Smooth muscle cell (in vitro differentiated cells): ENCODE results near the gene ITGB6. TPM values are rescaled to one million over a fixed set of nuclear protein-coding genes. Genes with fewer than 3 reads are reported as not detected.

Experiments used
- DNase-seq: peaks from one replicate; lab custom pipeline; 2025; ENCODE audit not compliant: unreplicated experiment; lab: John Stamatoyannopoulos, UW
- H2AFZ ChIP-seq: fragments of 200-600 bp; sonication (generic); 2 replicates; pipeline ENCODE4 v1.6.0; 2016; ENCODE audit warnings: antibody characterized with exemption, low read depth, mild to moderate bottlenecking
- H3F3A ChIP-seq: fragments of 200-600 bp; sonication (generic); 2 replicates; pipeline ENCODE4 v1.6.0; 2017; ENCODE audit warnings: antibody characterized with exemption, low read depth
- H3K27ac ChIP-seq: fragments of 200-600 bp; sonication (generic); 2 replicates; pipeline ENCODE4 v1.5.1; 2016; ENCODE audit warnings: low read depth, mild to moderate bottlenecking
- H3K27me3 ChIP-seq: fragments of 200-600 bp; sonication (generic); 2 replicates; pipeline ENCODE4 v1.6.1; 2016; ENCODE audit warnings: low read depth, mild to moderate bottlenecking
- H3K36me3 ChIP-seq: fragments of 200-600 bp; sonication (generic); 2 replicates; pipeline ENCODE4 v1.5.1; 2016; ENCODE audit warnings: low read depth
- H3K4me1 ChIP-seq: fragments of 200-600 bp; sonication (generic); 2 replicates; pipeline ENCODE4 v1.5.1; 2016; ENCODE audit warnings: low read depth
- H3K4me2 ChIP-seq: fragments of 200-600 bp; sonication (generic); 2 replicates; pipeline ENCODE4 v1.6.0; 2016; ENCODE audit warnings: mild to moderate bottlenecking
- H3K4me3 ChIP-seq: fragments of 200-600 bp; sonication (generic); 2 replicates; pipeline ENCODE4 v1.5.1; 2016; ENCODE audit warnings: mild to moderate bottlenecking
- H3K79me2 ChIP-seq: fragments of 200-600 bp; sonication (generic); 2 replicates; pipeline ENCODE4 v1.6.0; 2016; ENCODE audit warnings: low read depth, mild to moderate bottlenecking
- H3K9ac ChIP-seq: fragments of 200-600 bp; sonication (generic); 2 replicates; pipeline ENCODE4 v1.6.0; 2016; ENCODE audit warnings: low read depth
- H3K9me3 ChIP-seq: fragments of 200-600 bp; sonication (generic); replicated peaks from 2 replicates; pipeline ENCODE4 v1.5.1; 2016; ENCODE audit warnings: low read depth
- H4K20me1 ChIP-seq: fragments of 200-600 bp; sonication (generic); 2 replicates; pipeline ENCODE4 v1.6.0; 2016; ENCODE audit warnings: low read depth
- WGBS: methylation state at CpG from one replicate; pipeline ENCODE4 v1.1.7; 2016; ENCODE audit warnings: low lambda C conversion rate; 5-methylcytosine and 5-hydroxymethylcytosine counted together
- polyA plus RNA-seq: library from polyadenylated mRNA; unstranded; fragments of >200 nt; fragmentation: Nextera tagmentation; extraction: Ambion mirVana; gene quantifications from 2 replicates; pipeline ENCODE4 v1.2.1, GENCODE V29; 2016
- total RNA-seq: library from RNA; depleted of rRNA; stranded (reverse); fragments of >200 nt; gene quantifications from 2 replicates; pipeline ENCODE4 v1.2.3, GENCODE V29; 2014
- TF ChIP-seq, protein P1 (sequence below): fragments of 200-600 bp; sonication (generic); IDR thresholded peaks from 2 replicates; pipeline ENCODE4 v1.5.1; 2017; ENCODE audit warnings: borderline replicate concordance, mild to moderate bottlenecking, antibody characterized with exemption; ENCODE audit not compliant: insufficient read depth, poor library complexity, severe bottlenecking

The ITGB6 gene
- total and polyA plus RNA-seq, 2 experiments from 2014 or later = 15.2 to 181 TPM

DNA sequence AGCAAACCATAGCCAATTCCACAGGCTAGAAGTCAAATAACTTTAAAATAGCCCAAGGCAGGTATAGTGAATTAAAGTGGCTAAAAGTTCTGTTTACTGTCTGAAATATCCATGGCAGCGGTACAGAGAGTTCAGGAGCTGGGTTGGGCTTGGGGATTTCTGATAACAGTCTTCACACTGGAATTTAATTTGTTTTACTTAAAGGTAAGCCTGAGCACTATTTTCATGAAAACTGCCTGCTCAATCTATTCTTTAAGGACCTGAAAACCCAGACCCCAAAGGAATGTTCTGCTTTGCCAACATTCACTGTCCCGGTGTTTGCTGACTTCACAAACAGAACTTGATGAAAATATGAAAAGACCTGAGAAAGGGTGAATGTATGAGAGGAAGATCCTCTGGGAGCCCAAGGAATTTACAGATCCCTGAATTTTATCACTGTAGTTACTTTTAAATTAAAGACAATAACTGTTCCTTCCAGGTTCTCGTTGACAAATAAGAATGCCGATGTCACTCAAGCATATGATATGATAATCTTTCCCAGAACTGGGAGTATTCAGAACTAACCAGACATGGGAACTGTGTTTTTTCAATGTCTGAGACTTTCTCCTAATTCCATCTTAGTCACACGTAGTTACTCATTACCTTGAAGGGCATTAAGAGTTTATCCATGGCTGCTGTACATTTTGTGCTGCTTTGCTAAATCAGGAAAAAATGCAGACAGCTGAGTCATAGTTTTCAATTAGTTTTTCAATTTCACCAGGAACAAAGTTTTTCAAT lies 28.3 kb upstream of the ITGB6 start:
- no peak overlapping the region for H2AFZ ChIP-seq
- peak overlapping the region; percentile 97 for H3K27ac ChIP-seq
- no peaks in the 10 kb centered on the region for H3K27me3 ChIP-seq
- peaks cover 30% of the 10 kb centered on the region for H3K4me1 ChIP-seq
- H3K4me3 ChIP-seq = no peak overlapping the region
- DNase-seq = no peak
- H3K36me3 ChIP-seq = no peaks in the 10 kb centered on the region
- no peaks in the 10 kb centered on the region for H4K20me1 ChIP-seq
- H3K4me2 ChIP-seq = peak overlapping the region; percentile 71
- no peaks in the 10 kb centered on the region for H3K79me2 ChIP-seq
- no peaks in the 10 kb centered on the region for H3K9me3 ChIP-seq
- WGBS = 10% methylated on average over 5 of the region's 5 CpGs
- TF ChIP-seq, protein P1, sequence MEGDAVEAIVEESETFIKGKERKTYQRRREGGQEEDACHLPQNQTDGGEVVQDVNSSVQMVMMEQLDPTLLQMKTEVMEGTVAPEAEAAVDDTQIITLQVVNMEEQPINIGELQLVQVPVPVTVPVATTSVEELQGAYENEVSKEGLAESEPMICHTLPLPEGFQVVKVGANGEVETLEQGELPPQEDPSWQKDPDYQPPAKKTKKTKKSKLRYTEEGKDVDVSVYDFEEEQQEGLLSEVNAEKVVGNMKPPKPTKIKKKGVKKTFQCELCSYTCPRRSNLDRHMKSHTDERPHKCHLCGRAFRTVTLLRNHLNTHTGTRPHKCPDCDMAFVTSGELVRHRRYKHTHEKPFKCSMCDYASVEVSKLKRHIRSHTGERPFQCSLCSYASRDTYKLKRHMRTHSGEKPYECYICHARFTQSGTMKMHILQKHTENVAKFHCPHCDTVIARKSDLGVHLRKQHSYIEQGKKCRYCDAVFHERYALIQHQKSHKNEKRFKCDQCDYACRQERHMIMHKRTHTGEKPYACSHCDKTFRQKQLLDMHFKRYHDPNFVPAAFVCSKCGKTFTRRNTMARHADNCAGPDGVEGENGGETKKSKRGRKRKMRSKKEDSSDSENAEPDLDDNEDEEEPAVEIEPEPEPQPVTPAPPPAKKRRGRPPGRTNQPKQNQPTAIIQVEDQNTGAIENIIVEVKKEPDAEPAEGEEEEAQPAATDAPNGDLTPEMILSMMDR = no peak
- H3F3A ChIP-seq = peaks cover 38% of the 10 kb centered on the region
- peak overlapping the region; percentile 86 for H3K9ac ChIP-seq

DNA sequence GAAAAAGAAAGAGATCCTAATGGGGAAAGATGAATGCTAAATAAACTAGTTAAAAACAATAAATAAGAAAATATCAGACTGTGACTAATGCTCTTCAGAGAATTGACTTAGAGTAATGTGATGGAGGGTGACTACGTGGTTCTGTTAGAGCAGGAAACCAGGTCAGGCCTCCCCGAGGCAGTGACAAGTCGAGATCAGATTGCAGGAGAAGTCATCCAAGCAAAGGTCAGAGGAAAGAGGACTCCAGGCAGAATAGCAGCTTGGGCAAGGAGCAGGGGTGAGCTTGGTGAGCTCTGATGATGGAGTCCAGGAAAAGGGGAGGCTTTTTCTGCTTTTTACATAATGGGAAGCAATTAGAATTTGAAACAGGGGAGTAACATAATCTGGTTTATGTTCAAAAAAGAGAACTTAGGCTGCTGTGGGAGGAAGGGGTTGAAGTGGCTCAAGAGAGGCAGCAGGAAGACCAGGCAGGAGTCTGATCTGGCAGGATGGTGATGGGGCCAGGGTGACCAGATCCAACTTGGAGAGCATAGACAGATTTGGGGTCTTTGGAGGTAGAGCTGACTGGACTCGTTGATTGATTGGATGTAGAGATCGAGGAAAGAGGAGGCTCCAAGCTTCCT lies 27.3 kb upstream of the ITGB6 start:
- Histone ChIP-seq H3K9me3 (no peaks in the 10 kb centered on the region), H3K36me3 (no peaks in the 10 kb centered on the region), H2AFZ (peak overlapping the region; percentile 20), H3K79me2 (no peaks in the 10 kb centered on the region), H3K9ac (peak overlapping the region; percentile 86), H3F3A (peaks cover 43% of the 10 kb centered on the region), H4K20me1 (no peaks in the 10 kb centered on the region), H3K27me3 (no peaks in the 10 kb centered on the region), H3K27ac (peak overlapping the region; percentile 97), H3K4me3 (no peak overlapping the region), H3K4me1 (peaks cover 30% of the 10 kb centered on the region), H3K4me2 (peak overlapping the region; percentile 60)
- TF ChIP-seq, protein P1 = no peak
- 27% methylated on average over 5 of the region's 5 CpGs for WGBS
- no peak for DNase-seq

DNA sequence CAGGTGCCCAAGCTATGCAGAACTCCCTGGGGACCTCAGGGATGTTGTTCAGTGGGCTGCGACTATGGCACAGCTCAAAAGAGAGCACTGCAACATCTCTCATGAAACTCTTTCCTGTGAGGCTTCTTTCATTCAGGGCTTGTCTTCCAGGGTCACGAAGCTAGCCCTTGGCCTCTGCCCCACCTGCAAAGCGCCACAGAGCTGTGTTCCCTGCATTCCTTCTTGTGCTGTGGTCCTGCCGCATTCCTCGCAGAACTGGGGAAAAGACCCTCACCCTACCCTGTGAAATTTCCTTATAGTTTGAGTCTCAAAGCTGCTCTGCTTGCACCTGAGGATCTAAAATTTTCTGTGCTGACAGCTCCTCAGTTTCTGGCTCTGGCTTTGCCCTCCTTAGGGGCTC lies 26.3 kb upstream of the ITGB6 start:
- TF ChIP-seq, protein P1 = no peak
- Histone ChIP-seq H2AFZ (no peak overlapping the region), H3K9me3 (no peaks in the 10 kb centered on the region), H3F3A (peaks cover 43% of the 10 kb centered on the region), H3K4me3 (no peak overlapping the region), H3K79me2 (no peaks in the 10 kb centered on the region), H3K36me3 (no peaks in the 10 kb centered on the region), H3K27ac (peak overlapping the region; percentile 97), H3K4me1 (peaks cover 30% of the 10 kb centered on the region), H3K4me2 (no peak overlapping the region), H4K20me1 (no peaks in the 10 kb centered on the region), H3K9ac (no peak overlapping the region), H3K27me3 (no peaks in the 10 kb centered on the region)
- 77% methylated on average over 5 of the region's 5 CpGs for WGBS
- no peak for DNase-seq
